SK-N-SH (cell line): ENCODE data around the gene IQCN. TPM values are rescaled to one million over a fixed set of nuclear protein-coding genes. Genes with fewer than 3 reads are reported as not detected.

Experiments
- CTCF ChIA-PET: fragments of 300-600, 350-600 bp; formaldehyde crosslinking; extraction: SDS; loops from one replicate; lab custom pipeline; 2021; lab: Yijun Ruan, JAX
- POLR2A ChIA-PET: fragments of 350-600 bp; sonication (Branson Sonifier 250); formaldehyde crosslinking; extraction: SDS; loops from one replicate; lab custom pipeline; 2020; ENCODE audit warnings: antibody characterized with exemption, inconsistent platforms; lab: Yijun Ruan, JAX
- DNase-seq: peaks from one replicate; pipeline ENCODE4 v3.0.0; 2012
- H2AFZ ChIP-seq: fragments of 200-600 bp; sonication (generic); 2 replicates; pipeline ENCODE4 v1.8.1; 2016; ENCODE audit warnings: antibody characterized with exemption, mild to moderate bottlenecking, low read depth
- H3F3A ChIP-seq: fragments of 200-600 bp; sonication (generic); replicated peaks from 2 replicates; pipeline ENCODE3; 2016; ENCODE audit warnings: antibody characterized with exemption, mild to moderate bottlenecking; ENCODE audit not compliant: insufficient read depth
- H3K27ac ChIP-seq, 2 experiments: fragments of 200-500 bp in 1 of 2; fragments of 200-600 bp in 1 of 2; sonication (Bioruptor generic) in 1 of 2; sonication (generic), shearing (Covaris generic) in 1 of 2; 2 replicates each; pipeline versions ENCODE4 v1.5.1 to v1.6.1; 2014 to 2016; ENCODE audit warnings: low read depth in 2 of 2, inconsistent platforms in 1 of 2, low read length in 1 of 2, mild to moderate bottlenecking in 1 of 2, mixed read lengths in 1 of 2
- H3K27me3 ChIP-seq: fragments of 200-600 bp; sonication (generic), shearing (Covaris generic); 2 replicates; pipeline ENCODE4 v1.6.1; 2016; ENCODE audit warnings: mixed run types; ENCODE audit not compliant: insufficient read depth
- H3K36me3 ChIP-seq, 2 experiments: fragments of 200-500 bp in 1 of 2; fragments of 200-600 bp in 1 of 2; sonication (Bioruptor generic) in 1 of 2; sonication (generic) in 1 of 2; replicated peaks in 1 of 2; 2 replicates each; pipeline versions ENCODE3 to v1.5.1; 2014 to 2016; ENCODE audit warnings: low read length in 1 of 2, mild to moderate bottlenecking in 1 of 2; ENCODE audit not compliant: insufficient read depth in 2 of 2, control insufficient read depth in 1 of 2
- H3K4me1 ChIP-seq, 2 experiments: fragments of 200-500 bp in 1 of 2; fragments of 200-600 bp in 1 of 2; sonication (Bioruptor generic) in 1 of 2; sonication (generic), shearing (Covaris generic) in 1 of 2; 2 replicates each; pipeline versions ENCODE4 v1.5.1 to v1.6.1; 2014 to 2016; ENCODE audit warnings: low read depth in 1 of 2, low read length in 1 of 2, mixed run types in 1 of 2; ENCODE audit not compliant: insufficient read depth in 2 of 2, control insufficient read depth in 1 of 2
- H3K4me2 ChIP-seq: fragments of 200-600 bp; sonication (generic), shearing (Covaris generic); 2 replicates; pipeline ENCODE4 v1.6.1; 2017; ENCODE audit warnings: mixed run types
- H3K4me3 ChIP-seq, 2 experiments: fragments of 200-500 bp in 1 of 2; fragments of 200-600 bp in 1 of 2; sonication (Bioruptor generic) in 1 of 2; sonication (generic), shearing (Covaris generic) in 1 of 2; 2 replicates each; pipeline versions ENCODE4 v1.5.1 to v1.8.1; 2014 to 2016; ENCODE audit warnings: low read depth in 2 of 2, inconsistent platforms in 1 of 2, low read length in 1 of 2, mild to moderate bottlenecking in 1 of 2, mixed read lengths in 1 of 2, moderate library complexity in 1 of 2
- H3K79me2 ChIP-seq: fragments of 200-600 bp; sonication (generic); 2 replicates; pipeline ENCODE4 v1.8.1; 2017; ENCODE audit warnings: mild to moderate bottlenecking; ENCODE audit not compliant: insufficient read depth
- H3K9ac ChIP-seq: fragments of 200-600 bp; sonication (generic); 2 replicates; pipeline ENCODE4 v1.6.1; 2017; ENCODE audit warnings: mixed run types
- H3K9me2 ChIP-seq: fragments of 200-600 bp; sonication (generic); 2 replicates; pipeline ENCODE4 v1.6.1; 2017; ENCODE audit warnings: mixed run types
- H3K9me3 ChIP-seq: fragments of 200-600 bp; sonication (generic); 2 replicates; pipeline ENCODE4 v1.6.1; 2017; ENCODE audit warnings: mixed run types, mild to moderate bottlenecking, moderate library complexity
- H4K20me1 ChIP-seq: fragments of 200-600 bp; sonication (generic); 2 replicates; pipeline ENCODE4 v1.6.1; 2017; ENCODE audit warnings: mild to moderate bottlenecking, mixed run types; ENCODE audit not compliant: insufficient read depth
- FOXJ3 ChIP-seq: sonication (generic); formaldehyde crosslinking; IDR thresholded peaks from 2 replicates; pipeline ENCODE4 v1.5.1; 2020; ENCODE audit warnings: mild to moderate bottlenecking, missing genetic modification reagents
- GABPA ChIP-seq: IDR thresholded peaks from 2 replicates; pipeline ENCODE4 v1.4.0; 2012; ENCODE audit warnings: low read depth, mild to moderate bottlenecking
- JUND ChIP-seq: IDR thresholded peaks from 2 replicates; pipeline ENCODE4 v1.4.0; 2012
- MAX ChIP-seq: IDR thresholded peaks from 2 replicates; pipeline ENCODE4 v1.4.0; 2012; ENCODE audit warnings: low read depth
- MEF2A ChIP-seq: IDR thresholded peaks from 2 replicates; pipeline ENCODE4 v1.4.0; 2012; ENCODE audit warnings: low read depth, borderline replicate concordance
- NFIC ChIP-seq: IDR thresholded peaks from 2 replicates; pipeline ENCODE4 v1.4.0; 2012; ENCODE audit warnings: borderline replicate concordance
- POLR2AphosphoS5 ChIP-seq: IDR thresholded peaks from 2 replicates; pipeline ENCODE4 v1.6.1; 2012; ENCODE audit warnings: low read depth, low read length
- RAD21 ChIP-seq: IDR thresholded peaks from 2 replicates; pipeline ENCODE4 v1.6.1; 2012; ENCODE audit warnings: mild to moderate bottlenecking, low read length
- RCOR1 ChIP-seq: fragments of 150-350 bp; IDR thresholded peaks from 2 replicates; pipeline ENCODE4 v1.6.1; 2017; ENCODE audit warnings: antibody characterized with exemption, low read length
- SIN3A ChIP-seq: IDR thresholded peaks from 2 replicates; pipeline ENCODE4 v1.6.1; 2012; ENCODE audit warnings: low read depth, mild to moderate bottlenecking, low read length, moderate library complexity, borderline replicate concordance
- YY1 ChIP-seq: IDR thresholded peaks from 2 replicates; pipeline ENCODE4 v1.4.0; 2012; ENCODE audit warnings: low read depth, mild to moderate bottlenecking
- whole genome bisulfite sequencing: methylation state at CpG from one replicate; pipeline ENCODE4 v1.1.6; 2017; ENCODE audit warnings: low lambda C conversion rate; 5-methylcytosine and 5-hydroxymethylcytosine counted together
- polyA plus RNA-seq, 3 experiments: library from polyadenylated mRNA; depleted of rRNA; stranded (reverse); fragments of >200 nt; gene quantifications; 2 replicates each; pipeline ENCODE4 v1.2.3, GENCODE V29; 2012
- TF ChIP-seq, protein P1 (sequence below): fragments of 150-350 bp; IDR thresholded peaks from 2 replicates; pipeline ENCODE4 v1.6.1; 2016; ENCODE audit warnings: mild to moderate bottlenecking, low read depth, low read length
- TF ChIP-seq, protein P2 (sequence below): IDR thresholded peaks from 2 replicates; pipeline ENCODE4; 2012
- TF ChIP-seq, protein P3 (sequence below): IDR thresholded peaks from 2 replicates; pipeline ENCODE4 v1.4.0; 2012; ENCODE audit warnings: low read depth, borderline replicate concordance

IQCN gene
- polyA plus RNA-seq, 1 of the 3 experiments (the other 2 are of a cell fraction) = 2.5 TPM

GRCh38 chr19:18274781-18275356 lies 617 bp upstream of the IQCN start (continued):
- TF ChIP-seq, protein P1, sequence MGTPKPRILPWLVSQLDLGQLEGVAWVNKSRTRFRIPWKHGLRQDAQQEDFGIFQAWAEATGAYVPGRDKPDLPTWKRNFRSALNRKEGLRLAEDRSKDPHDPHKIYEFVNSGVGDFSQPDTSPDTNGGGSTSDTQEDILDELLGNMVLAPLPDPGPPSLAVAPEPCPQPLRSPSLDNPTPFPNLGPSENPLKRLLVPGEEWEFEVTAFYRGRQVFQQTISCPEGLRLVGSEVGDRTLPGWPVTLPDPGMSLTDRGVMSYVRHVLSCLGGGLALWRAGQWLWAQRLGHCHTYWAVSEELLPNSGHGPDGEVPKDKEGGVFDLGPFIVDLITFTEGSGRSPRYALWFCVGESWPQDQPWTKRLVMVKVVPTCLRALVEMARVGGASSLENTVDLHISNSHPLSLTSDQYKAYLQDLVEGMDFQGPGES = no peak
- peak; percentile 50; the same call in 1 of the 2 replicates for TF ChIP-seq MAX
- TF ChIP-seq FOXJ3 (CRISPR knock-in tag) = no peak
- peak; percentile 52; the same call in 1 of the 2 replicates for TF ChIP-seq SIN3A
- peak; percentile 92 for TF ChIP-seq NFIC
- no peak for TF ChIP-seq GABPA

- no peaks in the 10 kb centered on the region for H3K9me2 ChIP-seq
- peaks cover 88% of the 10 kb centered on the region for H4K20me1 ChIP-seq
- H3K4me2 ChIP-seq = no peak overlapping the region
- H3K4me3 ChIP-seq = no peak overlapping the region
- TF ChIP-seq FOXJ3 (CRISPR knock-in tag) (no peak), MEF2A (no peak), NFIC (no peak), JUND (no peak)
- no peak overlapping the region for H3K9ac ChIP-seq
- peaks cover 23% of the 10 kb centered on the region for H3F3A ChIP-seq
- peaks cover under 1 to 12% of the 10 kb centered on the region in 2 experiments for H3K36me3 ChIP-seq
- H3K4me1 ChIP-seq = peaks cover 5 to 8% of the 10 kb centered on the region in 2 experiments; a peak in 3 of 4 replicates
- H3K79me2 ChIP-seq = peaks cover 52% of the 10 kb centered on the region
- DNase-seq = no peak
- WGBS = 97% methylated on average over 13 of the region's 13 CpGs
- H3K9me3 ChIP-seq = no peaks in the 10 kb centered on the region
- no peaks in the 10 kb centered on the region for H3K27me3 ChIP-seq
- ChIA-PET POLR2A (interaction anchor here (0.9 to 2.1 kb wide), 3 partner anchors 20 to 55 kb away, joined by 3 to 6 read pairs (median 3); partner anchors contain the start of gene LSM4), CTCF (interaction anchor here (0.7 to 13.0 kb wide), 6 partner anchors 11 to 114 kb away, joined by 3 to 216 read pairs (median 4); no protein-coding TSS in a partner anchor)
- H3K27ac ChIP-seq = no peak overlapping the region
- no peak overlapping the region for H2AFZ ChIP-seq
Observed at GRCh38 chr19:18273561-18274218, 562 bp downstream of the IQCN start.

DNA sequence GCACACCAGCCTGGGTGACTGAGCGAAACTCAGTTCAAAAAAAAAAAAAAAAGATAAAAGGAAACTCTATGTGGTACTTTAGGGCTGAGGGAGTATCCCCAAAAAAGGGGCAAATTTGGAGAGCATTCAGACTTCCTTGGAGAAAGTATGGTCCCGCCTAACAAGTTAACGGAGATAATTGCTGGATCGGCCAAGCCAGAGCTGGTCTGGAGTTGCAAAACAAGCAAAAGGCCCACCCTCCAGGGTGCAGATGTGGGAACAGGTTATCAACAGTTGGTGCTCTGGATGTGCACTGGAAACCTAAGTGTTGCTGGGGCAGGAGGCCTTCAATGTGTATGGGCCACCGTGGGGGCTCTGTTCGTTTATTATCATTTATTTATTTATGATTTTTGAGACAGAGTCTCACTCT lies 2.8 kb downstream of the IQCN start:
- Histone ChIP-seq H3K27ac (no peak overlapping the region), H2AFZ (no peak overlapping the region), H3K27me3 (no peaks in the 10 kb centered on the region), H3K4me2 (no peak overlapping the region), H3K79me2 (peaks cover 30% of the 10 kb centered on the region), H3K4me1 (peaks cover 0 to 8% of the 10 kb centered on the region in 2 experiments; a peak in 3 of 4 replicates), H3K4me3 (no peak overlapping the region), H3K9me2 (no peaks in the 10 kb centered on the region), H3F3A (peaks cover 18% of the 10 kb centered on the region), H3K9me3 (no peaks in the 10 kb centered on the region), H4K20me1 (peaks cover 65% of the 10 kb centered on the region), H3K36me3 (peaks cover 5 to 7% of the 10 kb centered on the region in 2 experiments), H3K9ac (no peak overlapping the region)
- CTCF ChIA-PET = interaction anchor here (1.1 to 13.0 kb wide), 13 partner anchors 8 to 139 kb away, joined by 3 to 216 read pairs (median 4); partner anchors contain the start of gene JUND
- no peak for DNase-seq
- POLR2A ChIA-PET = interaction anchor here (1.0 kb wide), 1 partner anchor 103 kb away, joined by 3 read pairs; no protein-coding TSS in a partner anchor
- WGBS = 75% methylated on average over 6 of the region's 6 CpGs
- TF ChIP-seq POLR2AphosphoS5 (no peak), RAD21 (no peak), RCOR1 (no peak), YY1 (no peak)
- TF ChIP-seq, protein P2, sequence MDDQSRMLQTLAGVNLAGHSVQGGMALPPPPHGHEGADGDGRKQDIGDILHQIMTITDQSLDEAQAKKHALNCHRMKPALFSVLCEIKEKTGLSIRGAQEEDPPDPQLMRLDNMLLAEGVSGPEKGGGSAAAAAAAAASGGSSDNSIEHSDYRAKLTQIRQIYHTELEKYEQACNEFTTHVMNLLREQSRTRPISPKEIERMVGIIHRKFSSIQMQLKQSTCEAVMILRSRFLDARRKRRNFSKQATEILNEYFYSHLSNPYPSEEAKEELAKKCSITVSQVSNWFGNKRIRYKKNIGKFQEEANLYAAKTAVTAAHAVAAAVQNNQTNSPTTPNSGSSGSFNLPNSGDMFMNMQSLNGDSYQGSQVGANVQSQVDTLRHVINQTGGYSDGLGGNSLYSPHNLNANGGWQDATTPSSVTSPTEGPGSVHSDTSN = no peak
- TF ChIP-seq, protein P3, sequence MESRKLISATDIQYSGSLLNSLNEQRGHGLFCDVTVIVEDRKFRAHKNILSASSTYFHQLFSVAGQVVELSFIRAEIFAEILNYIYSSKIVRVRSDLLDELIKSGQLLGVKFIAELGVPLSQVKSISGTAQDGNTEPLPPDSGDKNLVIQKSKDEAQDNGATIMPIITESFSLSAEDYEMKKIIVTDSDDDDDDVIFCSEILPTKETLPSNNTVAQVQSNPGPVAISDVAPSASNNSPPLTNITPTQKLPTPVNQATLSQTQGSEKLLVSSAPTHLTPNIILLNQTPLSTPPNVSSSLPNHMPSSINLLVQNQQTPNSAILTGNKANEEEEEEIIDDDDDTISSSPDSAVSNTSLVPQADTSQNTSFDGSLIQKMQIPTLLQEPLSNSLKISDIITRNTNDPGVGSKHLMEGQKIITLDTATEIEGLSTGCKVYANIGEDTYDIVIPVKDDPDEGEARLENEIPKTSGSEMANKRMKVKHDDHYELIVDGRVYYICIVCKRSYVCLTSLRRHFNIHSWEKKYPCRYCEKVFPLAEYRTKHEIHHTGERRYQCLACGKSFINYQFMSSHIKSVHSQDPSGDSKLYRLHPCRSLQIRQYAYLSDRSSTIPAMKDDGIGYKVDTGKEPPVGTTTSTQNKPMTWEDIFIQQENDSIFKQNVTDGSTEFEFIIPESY = no peak
